C4-2B (cell line): Measurements from ENCODE around the gene ENOX2.

ENCODE experiments used
- ZFX ChIP-seq: fragments of 450-650 bp; IDR thresholded peaks from 2 replicates; pipeline ENCODE4 v1.6.1; 2017
- TF ChIP-seq, protein P1 (sequence below): fragments of 450-650 bp; conservative IDR thresholded peaks from 2 replicates; pipeline ENCODE4 v1.5.1; 2017; ENCODE audit warnings: mild to moderate bottlenecking

DNA sequence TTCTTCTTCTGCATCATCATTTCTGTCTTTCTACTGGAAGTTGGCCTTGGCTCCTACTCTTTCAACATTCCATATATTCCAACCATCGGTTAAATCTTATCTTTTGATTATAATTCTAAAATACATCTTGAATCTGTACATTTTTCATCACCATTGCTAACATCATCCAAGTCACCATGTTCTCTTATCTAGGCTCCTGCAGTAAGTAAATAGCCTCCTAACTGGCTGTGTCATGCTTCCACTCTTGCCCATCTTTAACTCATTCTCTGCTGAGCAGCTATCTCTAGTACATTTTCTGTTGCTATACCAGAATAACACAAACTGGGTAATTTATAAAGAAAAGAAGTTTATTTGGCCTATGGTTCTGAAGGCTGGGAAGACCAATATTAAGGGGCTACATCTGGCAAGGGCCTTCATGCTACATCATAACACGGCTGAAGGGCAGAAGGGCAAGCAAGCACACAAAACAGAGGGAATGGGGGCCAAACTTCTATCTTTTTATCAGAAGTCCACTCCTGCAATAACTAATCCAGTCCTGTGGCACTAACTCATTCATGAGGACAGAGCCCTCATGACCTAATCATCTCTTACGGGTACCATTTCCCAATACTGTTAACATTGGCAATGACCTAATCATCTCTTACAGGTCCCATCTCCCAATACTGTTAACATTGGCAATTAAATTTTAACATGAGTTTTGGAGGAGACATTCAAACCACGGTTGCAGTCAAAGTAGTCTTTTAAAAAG lies 72.2 kb downstream of the ENOX2 start:
- TF ChIP-seq, protein P1, sequence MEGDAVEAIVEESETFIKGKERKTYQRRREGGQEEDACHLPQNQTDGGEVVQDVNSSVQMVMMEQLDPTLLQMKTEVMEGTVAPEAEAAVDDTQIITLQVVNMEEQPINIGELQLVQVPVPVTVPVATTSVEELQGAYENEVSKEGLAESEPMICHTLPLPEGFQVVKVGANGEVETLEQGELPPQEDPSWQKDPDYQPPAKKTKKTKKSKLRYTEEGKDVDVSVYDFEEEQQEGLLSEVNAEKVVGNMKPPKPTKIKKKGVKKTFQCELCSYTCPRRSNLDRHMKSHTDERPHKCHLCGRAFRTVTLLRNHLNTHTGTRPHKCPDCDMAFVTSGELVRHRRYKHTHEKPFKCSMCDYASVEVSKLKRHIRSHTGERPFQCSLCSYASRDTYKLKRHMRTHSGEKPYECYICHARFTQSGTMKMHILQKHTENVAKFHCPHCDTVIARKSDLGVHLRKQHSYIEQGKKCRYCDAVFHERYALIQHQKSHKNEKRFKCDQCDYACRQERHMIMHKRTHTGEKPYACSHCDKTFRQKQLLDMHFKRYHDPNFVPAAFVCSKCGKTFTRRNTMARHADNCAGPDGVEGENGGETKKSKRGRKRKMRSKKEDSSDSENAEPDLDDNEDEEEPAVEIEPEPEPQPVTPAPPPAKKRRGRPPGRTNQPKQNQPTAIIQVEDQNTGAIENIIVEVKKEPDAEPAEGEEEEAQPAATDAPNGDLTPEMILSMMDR: no peak
- TF ChIP-seq ZFX: no peak
